ENCODE measurements around the gene KIAA1328.

Gene KIAA1328

GRCh38 chr18:37144921-37145320 lies 316.0 kb downstream of the KIAA1328 start:
- H3K4me3 ChIP-seq (replicated peaks; ENCODE audit: insufficient read depth, low read length): no peak overlapping the region
- no peak overlapping the region for H3K27ac ChIP-seq (replicated peaks)
- no peak for TF ChIP-seq SPI1 (IDR thresholded peaks at IDR 0.05; ENCODE audit: borderline replicate concordance, low read depth)
- no peak for TF ChIP-seq POLR2AphosphoS5 (IDR thresholded peaks at IDR 0.05; ENCODE audit: low read depth)
- TF ChIP-seq, protein P1, sequence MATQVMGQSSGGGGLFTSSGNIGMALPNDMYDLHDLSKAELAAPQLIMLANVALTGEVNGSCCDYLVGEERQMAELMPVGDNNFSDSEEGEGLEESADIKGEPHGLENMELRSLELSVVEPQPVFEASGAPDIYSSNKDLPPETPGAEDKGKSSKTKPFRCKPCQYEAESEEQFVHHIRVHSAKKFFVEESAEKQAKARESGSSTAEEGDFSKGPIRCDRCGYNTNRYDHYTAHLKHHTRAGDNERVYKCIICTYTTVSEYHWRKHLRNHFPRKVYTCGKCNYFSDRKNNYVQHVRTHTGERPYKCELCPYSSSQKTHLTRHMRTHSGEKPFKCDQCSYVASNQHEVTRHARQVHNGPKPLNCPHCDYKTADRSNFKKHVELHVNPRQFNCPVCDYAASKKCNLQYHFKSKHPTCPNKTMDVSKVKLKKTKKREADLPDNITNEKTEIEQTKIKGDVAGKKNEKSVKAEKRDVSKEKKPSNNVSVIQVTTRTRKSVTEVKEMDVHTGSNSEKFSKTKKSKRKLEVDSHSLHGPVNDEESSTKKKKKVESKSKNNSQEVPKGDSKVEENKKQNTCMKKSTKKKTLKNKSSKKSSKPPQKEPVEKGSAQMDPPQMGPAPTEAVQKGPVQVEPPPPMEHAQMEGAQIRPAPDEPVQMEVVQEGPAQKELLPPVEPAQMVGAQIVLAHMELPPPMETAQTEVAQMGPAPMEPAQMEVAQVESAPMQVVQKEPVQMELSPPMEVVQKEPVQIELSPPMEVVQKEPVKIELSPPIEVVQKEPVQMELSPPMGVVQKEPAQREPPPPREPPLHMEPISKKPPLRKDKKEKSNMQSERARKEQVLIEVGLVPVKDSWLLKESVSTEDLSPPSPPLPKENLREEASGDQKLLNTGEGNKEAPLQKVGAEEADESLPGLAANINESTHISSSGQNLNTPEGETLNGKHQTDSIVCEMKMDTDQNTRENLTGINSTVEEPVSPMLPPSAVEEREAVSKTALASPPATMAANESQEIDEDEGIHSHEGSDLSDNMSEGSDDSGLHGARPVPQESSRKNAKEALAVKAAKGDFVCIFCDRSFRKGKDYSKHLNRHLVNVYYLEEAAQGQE (IDR thresholded peaks at IDR 0.05; ENCODE audit: insufficient replicate concordance, low read depth): no peak
- no peak for TF ChIP-seq CTCF (IDR thresholded peaks at IDR 0.05; ENCODE audit: insufficient read depth, low read length)
- no peak for TF ChIP-seq GABPA (IDR thresholded peaks at IDR 0.05; ENCODE audit: low read depth)
- DNase-seq (ENCODE audit: low read depth in 1 of 2, low spot score in 1 of 2): no peak
- no peaks in the 10 kb centered on the region for H3K27me3 ChIP-seq (ENCODE audit: insufficient read depth, poor library complexity, severe bottlenecking)

GRCh38 chr18:37156330-37156942 lies 327.5 kb downstream of the KIAA1328 start:
- no peak overlapping the region for H3K27ac ChIP-seq (replicated peaks)
- no peak overlapping the region for H3K4me3 ChIP-seq (replicated peaks; ENCODE audit: insufficient read depth, low read length)
- no peaks in the 10 kb centered on the region for H3K27me3 ChIP-seq (ENCODE audit: insufficient read depth, poor library complexity, severe bottlenecking)
- TF ChIP-seq, protein P1 (IDR thresholded peaks at IDR 0.05; ENCODE audit: insufficient replicate concordance, low read depth): no peak
- TF ChIP-seq POLR2AphosphoS5 (IDR thresholded peaks at IDR 0.05; ENCODE audit: low read depth) (no peak), GABPA (IDR thresholded peaks at IDR 0.05; ENCODE audit: low read depth) (no peak), SPI1 (IDR thresholded peaks at IDR 0.05; ENCODE audit: borderline replicate concordance, low read depth) (no peak), CTCF (IDR thresholded peaks at IDR 0.05; ENCODE audit: insufficient read depth, low read length) (no peak)
- no peak for DNase-seq (ENCODE audit: low read depth in 1 of 2, low spot score in 1 of 2)

DNA sequence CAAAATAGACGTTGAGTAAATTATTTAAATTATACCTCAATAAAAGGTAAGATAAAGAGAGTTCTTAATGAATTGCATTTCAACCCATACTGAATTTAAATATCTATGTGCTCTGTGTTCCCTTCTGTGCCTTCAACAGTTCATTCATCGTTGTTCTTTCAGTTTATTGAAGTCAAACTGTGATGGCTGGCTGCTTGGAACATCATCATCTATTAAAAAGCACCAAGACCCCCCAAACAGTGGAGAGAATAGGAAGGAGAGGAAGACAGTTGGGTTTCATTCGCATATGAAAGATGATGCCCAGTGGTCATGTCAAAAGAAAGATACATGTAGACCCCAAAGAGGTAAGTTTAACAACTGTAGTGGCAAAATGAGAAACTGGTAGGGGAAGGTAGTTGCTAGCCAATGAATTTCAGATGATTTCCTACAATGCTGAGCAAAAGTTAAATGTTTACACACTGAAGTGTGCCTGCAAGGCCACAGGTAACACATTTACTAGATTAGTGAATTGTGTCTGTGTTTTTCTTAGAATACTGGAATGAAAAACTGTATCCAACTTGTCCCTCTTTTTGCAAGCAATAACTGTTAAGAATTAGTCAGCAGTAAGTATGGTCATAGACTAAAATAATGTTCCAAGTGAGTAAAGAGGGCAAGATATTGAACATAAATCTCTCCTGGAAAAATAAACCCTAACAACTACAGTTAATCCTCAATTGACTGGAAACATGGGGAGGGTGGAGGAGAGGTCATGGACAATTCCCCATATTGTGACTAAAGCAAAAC lies 331.3 kb downstream of the KIAA1328 start:
- TF ChIP-seq POLR2AphosphoS5 (IDR thresholded peaks at IDR 0.05; ENCODE audit: low read depth): no peak
- TF ChIP-seq, protein P1 (IDR thresholded peaks at IDR 0.05; ENCODE audit: insufficient replicate concordance, low read depth): no peak
- no peak for TF ChIP-seq SPI1 (IDR thresholded peaks at IDR 0.05; ENCODE audit: borderline replicate concordance, low read depth)
- no peak for TF ChIP-seq CTCF (IDR thresholded peaks at IDR 0.05; ENCODE audit: insufficient read depth, low read length)
- TF ChIP-seq GABPA (IDR thresholded peaks at IDR 0.05; ENCODE audit: low read depth): no peak
- Histone ChIP-seq H3K4me3 (replicated peaks; ENCODE audit: insufficient read depth, low read length) (no peak overlapping the region), H3K27ac (replicated peaks) (no peak overlapping the region), H3K27me3 (ENCODE audit: insufficient read depth, poor library complexity, severe bottlenecking) (no peaks in the 10 kb centered on the region)
- no peak for DNase-seq (ENCODE audit: low read depth in 1 of 2, low spot score in 1 of 2)
